HTR-8/SVneo (cell line): Measurements from ENCODE around the gene FMO5.
"Not testable (repeated sequence)": the region's sequence is repeated elsewhere in the genome, so short reads cannot be mapped to it uniquely, and the experiment has no call there.

Experiments
- DNase-seq: peaks from one replicate; pipeline ENCODE4 v3.0.0; 2011; ENCODE audit warnings: low spot score, mixed read lengths; ENCODE audit not compliant: insufficient read length
- FAIRE-seq: peaks from 2 replicates; lab custom pipeline; 2011; peaks lifted over from hg19 to GRCh38; lab: Jason Lieb, UNC

FMO5 gene

DNA sequence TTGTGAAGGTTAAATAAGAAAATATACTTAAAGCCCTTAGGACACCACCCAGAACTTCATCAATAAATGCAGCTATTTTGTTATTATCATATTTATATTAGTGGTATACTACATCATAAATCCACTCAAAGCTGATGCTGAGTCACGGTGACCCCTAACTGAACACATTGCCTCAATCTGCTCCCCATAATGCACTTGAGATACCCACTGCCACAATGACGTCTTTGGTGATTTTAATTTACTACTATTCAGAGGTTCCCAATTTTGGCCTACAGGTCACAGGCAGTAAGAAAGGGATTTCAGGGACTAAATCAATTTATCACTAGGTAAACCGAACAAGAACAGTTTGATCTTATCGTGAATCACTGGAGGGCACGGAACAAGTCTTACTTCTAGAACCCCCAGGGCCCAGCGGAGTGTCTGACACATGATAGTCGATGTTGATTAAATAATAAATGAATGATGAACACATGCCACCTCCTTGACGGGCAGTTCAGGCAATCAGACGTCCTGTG, 16.9 kb upstream of the FMO5 start:
- DNase-seq, result no peak
- no peak for FAIRE-seq

DNA sequence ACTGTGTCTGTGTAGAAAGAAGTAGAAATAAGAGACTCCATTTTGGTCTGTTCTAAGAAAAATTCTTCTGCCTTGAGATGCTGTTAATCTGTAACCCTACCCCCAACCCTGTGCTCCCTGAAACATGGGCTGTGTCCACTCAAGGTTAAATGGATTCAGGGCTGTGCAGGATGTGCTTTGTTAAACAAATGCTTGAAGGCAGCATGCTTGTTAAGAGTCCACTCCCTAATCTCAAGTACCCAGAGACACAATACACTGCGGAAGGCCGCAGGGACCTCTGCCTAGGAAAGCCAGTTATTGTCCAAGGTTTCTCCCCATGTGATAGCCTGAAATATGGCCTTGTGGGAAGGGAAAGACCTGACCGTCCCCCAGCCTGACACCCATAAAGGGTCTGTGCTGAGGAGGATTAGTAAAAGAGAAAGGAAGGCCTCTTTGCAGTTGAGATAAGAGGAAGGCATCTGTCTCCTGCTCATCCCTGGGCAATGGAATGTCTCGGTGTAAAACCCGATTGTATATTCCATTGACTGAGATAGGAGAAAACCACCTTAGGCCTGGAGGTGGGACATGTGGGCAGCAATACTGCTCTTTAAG, 15.1 kb upstream of the FMO5 start:
- DNase-seq, FAIRE-seq: not testable (repeated sequence)

DNA sequence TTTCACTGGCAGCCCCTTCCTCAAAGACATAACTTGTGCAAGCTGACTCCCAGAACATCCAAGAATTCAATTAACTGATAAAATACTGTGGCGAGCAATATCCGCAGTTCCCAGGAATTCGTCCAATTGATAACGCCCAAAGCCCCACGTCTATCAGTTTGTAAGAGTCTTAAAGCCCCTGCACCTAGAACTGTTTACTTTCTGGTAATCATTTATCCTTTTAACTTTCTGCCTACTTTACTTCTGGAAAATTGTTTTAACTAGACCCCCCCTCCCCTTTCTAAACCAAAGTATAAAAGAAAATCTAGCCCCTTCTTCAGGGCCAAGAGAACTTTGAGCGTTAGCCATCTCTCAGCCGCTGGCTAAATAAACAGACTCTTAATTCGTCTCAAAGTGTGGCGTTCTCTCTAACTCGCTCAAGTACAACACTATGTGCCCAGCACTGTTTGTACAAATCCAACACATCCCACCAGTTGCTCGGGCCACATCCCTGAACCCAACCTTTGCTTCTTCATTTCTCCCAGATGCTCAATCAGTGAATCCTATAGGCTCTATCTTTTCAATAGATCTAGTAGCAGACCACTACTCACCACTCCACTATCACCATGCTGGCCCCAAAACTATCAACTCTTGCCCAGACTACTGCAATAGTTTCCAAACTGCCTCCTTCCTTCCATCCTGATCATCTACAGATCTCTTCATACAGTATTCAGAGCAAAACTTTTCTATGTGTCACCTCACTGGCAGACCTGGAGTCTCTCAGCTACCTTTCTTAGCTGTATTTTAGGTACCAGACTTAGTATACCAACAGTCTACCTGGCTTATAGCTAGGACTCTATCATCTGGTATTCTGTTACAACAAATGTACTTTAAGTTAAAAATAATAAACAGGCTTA, 14.0 kb upstream of the FMO5 start:
- FAIRE-seq (no peak), DNase-seq (no peak)

DNA sequence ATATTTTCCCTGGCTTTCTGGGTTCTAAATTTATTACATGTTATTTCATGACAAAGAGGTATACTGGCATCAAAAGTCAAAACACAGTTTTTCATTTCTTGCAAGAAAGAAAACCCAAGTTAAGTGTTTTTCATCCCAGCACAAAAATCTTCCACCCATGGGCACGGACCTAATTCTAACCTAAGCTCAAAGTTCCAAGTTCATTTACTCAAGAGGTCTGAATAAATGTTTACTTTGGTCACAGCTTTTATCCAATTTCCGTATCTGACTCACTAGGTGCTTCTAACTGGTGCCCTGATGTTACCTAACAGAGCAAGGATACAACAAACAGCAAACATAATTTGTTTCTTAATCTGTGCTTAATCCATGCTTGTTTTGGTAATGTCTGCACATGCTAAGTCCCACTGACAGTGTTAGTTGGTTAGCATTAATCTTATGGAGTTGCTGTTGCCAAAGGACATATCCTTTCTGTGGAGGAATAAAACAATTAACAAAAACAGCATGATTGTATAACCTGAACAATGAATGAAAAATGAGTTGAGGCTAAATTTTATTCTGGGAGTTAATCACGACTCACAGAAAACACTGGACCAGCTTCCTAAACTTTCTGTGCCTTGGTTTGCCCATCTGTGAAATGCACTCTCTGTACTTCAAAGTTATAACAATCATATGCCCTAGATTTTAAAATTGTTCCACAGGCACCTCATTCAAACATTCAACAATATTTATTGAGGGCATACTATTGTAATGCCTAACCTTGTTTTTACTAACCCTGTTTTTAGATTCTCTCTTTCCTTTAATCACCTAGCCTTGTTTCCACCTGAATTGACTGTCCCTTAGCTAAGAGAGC, 13.1 kb upstream of the FMO5 start:
- no peak for FAIRE-seq
- no peak for DNase-seq

DNA sequence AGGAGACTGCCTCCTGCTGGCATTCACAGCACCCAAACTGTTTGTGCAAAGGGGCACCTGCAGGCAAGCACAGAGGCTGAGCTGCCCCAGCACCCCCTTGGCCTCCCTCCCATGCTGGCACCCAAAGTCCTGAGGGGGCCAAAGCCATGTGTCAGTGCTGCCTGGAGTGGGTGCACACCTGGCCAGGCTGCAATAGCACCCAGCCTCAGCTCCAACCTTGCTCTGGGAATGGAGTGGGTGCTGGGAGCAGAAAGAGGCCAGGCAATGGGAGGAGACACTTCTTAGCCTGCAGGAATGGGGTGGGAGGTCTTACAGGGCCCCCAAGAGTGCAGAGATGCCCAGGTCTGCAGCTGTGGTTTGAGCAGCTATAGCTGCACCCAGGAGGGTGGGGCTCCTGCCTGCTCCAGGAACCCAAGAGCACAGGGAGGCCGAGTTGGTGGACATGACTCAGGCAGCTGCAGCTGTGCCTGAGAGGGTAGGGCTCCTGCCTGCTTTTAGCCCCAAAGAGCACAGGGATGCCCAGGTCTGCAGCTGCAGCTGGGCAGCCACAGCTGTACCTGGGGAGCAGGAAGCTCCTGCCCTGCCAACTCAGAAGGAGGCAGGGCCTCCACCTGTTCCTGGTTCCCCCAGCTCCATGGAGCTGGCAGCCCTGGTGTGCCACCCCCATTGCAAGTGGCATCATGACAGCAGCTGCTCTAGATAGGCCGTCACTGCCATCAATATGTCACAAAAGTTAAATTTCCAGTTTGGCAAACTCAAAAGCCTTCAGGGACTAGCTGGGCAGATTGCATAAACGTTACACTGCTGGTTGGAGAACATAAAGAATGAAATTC, 12.0 kb upstream of the FMO5 start:
- DNase-seq, result no peak
- no peak for FAIRE-seq

DNA sequence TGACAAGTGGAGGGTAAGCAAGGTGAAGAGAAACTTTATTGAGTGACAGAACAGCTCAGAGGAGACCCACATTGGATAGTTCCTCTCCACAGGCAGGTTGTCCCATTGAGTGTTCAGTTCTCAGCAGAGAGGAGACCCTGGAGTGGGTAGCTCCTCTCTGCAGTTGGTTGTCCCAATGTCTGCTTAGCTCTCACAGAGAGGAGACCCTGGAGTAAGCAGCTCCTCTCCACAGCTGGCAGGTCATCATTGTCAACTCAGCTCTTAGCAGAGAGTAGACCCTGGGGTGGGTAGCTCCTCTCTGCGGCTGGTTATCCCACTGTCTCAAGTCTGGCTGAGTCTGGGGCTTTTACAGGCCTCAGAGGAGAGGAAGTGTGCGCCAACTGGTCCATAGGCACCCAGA, 11.3 kb upstream of the FMO5 start:
- FAIRE-seq (no peak), DNase-seq (no peak)

DNA sequence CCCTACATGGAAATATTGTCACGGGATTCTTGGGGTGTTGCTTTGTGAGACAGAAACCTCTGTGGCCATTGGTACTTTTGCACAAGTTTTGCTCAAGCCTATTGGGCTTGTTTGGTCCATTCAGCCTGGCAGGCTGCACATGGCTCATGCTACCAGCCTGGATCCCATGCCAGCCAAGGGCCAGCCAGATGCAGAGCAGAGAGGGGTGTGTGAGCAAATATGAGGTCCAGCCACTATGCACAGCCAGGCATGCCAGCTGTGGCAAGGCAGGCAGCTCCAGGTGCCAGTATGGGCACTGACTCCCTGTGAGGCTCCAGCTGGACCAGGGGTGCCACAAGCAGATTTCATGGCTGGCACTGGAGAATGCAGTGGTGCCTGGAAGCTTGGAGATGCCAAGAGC, 10.7 kb upstream of the FMO5 start:
- FAIRE-seq (no peak), DNase-seq (no peak)

DNA sequence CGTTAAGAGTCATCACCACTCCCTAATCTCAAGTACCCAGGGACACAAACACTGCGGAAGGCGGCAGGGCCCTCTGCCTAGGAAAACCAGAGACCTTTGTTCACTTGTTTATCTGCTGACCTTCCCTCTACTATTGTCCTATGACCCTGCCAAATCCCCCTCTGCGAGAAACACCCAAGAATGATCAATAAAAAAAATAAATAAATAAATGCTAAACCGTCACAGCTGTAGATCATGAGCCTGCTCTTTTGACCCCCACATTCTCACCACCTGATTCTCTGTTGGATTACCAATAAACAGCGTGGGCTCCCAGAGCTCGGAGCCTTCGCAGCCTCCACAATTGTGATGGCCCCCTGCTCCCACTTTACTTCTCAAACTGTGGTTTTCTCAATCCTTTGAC, 8.8 kb upstream of the FMO5 start:
- DNase-seq, FAIRE-seq: not testable (repeated sequence)

DNA sequence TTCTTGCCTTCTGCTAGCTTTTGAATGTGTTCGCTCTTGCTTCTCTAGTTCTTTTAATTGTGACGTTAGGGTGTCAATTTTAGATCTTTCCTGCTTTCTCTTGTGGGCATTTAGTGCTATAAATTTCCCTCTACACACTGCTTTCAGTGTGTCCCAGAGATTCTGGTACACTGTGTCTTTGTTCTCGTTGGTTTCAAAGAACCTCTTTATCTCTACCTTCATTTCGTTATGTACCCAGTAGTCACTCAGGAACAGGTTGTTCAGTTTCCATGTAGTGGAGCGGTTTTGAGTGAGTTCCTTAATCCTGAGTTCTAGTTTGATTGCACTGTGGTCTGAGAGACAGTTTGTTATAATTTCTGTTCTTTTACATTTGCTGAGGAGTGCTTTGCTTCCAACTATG, 5.9 kb upstream of the FMO5 start:
- not testable (repeated sequence) for DNase-seq, FAIRE-seq

DNA sequence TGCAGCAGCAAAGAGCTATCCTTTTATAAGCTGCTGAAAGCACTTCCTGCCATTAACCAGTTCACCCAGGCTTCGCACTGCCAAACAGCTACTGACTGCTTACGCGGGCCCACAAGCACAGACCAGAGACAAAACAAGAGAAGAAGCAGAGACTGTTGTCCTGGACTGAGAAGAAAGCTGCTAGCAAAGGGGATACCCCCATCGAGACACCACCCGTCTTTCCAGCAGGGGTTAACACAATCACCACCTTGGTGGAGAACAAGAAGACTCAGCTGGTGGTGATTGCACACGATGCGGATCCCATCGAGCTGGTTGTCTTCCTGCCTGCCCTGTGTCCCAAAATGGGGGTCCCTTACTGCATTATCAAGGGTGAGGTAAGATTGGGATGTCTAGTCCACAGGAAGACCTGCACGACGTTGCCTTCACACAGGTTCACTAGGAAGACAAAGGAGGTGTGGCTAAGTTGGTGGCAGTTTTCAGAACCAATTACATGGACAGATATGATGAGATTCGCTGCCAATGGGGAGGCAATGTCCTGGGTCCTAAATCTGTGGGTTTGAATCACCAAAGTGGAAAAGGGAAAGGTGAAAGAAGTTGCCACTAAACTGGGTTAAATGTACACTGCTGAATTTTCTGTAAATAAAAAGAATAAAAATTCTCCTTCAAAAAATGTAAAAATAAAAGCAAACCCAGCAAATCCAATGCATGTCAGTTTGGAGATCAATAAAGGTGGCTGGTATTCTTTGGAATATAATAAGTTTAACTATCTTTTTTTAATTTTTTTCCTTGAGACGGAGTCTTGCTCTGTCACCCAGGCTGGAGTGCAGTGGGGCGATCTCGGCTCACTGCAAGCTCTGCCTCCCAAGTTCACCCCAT, 1.2 kb downstream of the FMO5 start:
- DNase-seq, result no peak
- FAIRE-seq, result no peak

DNA sequence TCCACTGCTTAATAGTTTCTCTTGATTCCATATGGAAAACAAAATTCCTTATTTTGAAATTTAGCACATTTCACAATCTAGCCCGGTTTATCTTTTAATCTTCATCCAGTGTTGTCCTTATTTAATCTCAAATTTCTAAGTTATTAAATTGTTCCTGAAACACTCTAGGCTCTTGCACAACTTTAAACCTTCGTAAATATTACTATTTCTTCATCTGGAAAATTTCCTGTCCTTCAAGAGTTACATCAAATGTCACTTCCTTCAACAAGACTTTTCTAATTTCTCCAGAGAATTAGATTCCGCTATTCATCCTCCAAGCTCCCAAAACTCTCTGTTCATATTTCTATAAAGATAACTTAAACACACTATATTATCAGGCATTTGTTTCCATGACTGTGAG, 6.5 kb downstream of the FMO5 start:
- FAIRE-seq, result no peak

DNA sequence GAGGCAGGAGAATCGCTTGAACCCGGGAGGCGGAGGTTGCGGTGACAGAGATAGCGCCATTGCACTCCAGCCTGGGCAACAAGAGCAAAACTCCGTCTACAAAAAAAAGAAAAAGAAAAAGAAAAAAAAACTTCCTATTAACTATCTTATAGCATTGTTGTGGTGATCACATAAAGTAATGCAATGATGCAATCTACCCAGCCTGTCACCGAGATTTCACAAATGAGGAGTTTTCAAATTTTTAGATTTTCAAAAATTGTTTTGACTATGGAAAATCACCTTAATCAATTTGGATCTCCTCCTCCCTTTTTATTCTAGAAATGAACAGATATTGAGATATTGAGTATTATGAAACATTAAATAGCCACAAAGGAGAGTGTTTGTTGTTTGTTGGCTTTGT, 8.0 kb downstream of the FMO5 start:
- DNase-seq (no peak), FAIRE-seq (no peak)

More for the DNA sequence above, 6.5 kb downstream of the FMO5 start:
- DNase-seq, result no peak

DNA sequence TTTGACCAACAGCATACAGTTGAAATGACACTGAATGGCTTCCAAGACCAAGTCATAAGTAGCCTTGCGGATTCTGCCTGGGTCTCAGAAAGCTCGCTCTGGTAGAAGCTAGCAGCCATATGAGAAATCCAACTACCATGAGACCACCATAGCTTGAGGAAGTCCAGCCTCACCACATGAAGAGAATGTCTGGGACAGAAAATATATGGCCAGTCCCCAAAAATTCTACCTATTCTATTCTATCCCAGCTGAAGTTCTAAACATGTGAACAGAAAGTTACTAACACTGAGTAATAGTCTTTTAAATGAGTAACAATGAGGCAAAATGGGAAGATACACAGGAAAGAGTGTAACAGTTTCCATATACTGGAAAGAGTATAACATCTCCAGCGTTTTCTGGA, 9.0 kb downstream of the FMO5 start:
- no peak for DNase-seq
- no peak for FAIRE-seq

DNA sequence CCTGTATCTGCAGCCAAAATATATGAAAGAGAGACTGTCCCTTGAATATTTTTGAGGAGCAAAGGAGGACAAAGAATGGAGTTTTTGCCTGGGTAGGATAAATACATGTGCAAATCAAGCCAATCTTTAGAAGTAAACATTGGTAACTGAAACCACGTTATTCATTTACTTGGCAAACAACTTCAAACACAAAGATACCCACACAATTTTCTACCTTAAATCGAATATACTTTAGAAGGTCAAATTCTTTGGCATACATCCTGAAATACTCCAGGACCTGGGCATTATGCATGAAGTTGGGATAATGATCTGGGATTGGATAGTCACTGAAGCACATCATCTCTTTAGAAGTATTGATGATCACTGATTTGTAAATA, 9.6 kb downstream of the FMO5 start:
- no peak for DNase-seq
- FAIRE-seq, result no peak

DNA sequence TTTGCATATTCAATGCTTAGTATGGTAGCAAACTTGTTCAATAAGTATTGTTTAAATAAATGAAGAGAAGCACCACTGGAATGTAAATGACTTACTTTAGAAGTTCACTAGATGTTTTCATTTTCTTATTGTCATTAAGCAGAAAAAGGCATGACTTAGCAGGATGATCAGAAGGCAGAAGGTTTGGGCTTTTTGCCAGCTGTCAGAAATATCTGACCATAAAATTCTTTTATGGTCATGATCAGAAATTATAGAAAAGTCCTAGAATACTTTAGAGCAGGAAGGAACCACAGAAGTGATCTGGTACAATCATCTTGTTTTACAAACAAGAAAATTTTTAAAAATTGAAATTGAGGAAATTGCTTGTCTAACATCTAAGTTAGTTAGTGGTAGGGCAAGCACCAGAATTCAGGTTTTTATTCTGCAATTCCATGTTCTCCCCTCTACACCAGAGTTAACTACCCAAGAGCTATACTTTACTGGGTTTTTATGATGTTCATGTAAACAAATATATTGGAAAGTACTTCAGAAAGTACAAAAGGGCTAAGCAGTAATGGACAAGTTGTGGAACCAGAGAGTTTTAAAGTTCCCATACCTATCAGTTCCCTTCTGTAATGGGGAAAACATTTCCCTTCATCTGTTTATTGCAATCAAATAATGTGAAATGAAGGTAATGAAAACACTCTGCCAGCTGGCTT, 10.1 kb downstream of the FMO5 start:
- FAIRE-seq (no peak), DNase-seq (no peak)

DNA sequence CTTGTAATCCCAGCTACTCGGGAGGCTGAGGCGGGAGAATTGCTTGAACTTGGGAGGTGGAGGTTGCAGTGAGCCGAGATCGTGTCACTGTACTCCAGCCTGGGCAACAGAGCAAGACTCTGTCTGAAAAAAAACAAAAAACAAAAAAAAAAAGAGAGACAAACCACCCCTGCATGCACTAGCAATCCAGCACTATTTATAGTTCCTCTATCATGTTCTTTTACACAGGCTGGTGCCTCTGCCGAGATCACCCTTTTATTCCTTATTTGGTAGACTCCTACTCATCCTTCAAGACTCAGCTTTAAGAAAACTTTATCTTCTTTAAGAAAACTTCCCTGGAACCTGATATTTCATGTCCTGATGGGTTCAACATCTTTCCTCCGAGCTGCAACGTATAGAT, 10.8 kb downstream of the FMO5 start:
- FAIRE-seq, result no peak
- no peak for DNase-seq

DNA sequence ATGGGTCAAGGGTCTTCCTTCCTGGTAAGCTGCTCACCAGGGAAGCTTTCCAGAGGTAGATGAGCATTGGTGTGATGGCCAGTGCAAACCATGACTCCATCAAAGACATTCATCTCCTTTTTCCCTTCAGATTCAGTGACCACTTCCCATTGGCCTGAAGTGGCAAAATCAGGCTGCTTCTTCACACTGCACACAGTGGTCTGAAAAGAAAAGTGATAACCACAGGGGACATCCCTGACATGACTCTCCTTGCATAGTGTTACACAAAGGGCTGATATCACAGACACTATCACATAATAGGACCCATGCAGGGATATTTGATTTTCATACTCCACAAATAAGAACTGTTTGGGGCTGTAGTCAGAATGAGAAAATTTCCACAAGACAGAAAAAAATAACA, 11.9 kb downstream of the FMO5 start:
- DNase-seq (no peak), FAIRE-seq (no peak)

DNA sequence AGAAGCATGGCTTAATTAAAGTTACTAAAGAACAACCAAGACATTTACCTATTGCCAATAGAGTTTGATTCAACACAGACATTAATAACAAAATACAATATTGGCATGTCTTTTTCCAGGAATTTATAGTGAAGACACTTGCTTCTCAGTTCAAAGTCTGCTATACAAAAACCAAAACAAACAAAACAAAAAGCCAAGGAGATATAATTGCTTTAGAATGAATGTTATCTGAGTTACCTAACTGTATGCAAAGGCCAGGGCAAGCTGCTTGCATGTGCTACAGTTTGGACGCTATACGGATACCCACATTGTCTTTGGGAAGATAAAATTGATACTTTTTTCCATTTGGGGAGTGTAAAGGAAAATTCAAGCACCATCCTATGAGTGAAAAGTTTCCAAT, 13.6 kb downstream of the FMO5 start:
- FAIRE-seq (no peak), DNase-seq (no peak)
